ENCODE data around the gene PPP1R15B.

The PPP1R15B gene

DNA sequence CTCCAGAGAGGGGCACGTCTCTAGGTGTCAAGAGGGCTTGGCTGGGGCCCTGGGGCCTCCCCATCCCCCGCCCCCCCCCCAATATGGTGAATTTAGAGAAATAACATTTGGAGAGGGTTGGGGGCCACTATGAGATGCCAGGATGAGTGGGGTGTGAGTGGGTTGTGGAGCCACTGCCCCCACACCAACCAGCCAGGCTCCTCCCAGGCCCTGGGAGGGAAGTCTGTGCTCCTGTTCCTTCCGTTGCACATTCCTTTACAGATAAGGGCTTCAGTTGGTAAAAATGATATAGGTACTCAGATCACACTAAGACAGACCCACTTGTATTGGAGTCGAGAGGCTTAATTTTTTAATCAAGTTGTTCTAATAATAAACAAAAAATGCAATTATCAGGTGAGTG, 51.3 kb downstream of the PPP1R15B start:
- TF ChIP-seq, protein P1, sequence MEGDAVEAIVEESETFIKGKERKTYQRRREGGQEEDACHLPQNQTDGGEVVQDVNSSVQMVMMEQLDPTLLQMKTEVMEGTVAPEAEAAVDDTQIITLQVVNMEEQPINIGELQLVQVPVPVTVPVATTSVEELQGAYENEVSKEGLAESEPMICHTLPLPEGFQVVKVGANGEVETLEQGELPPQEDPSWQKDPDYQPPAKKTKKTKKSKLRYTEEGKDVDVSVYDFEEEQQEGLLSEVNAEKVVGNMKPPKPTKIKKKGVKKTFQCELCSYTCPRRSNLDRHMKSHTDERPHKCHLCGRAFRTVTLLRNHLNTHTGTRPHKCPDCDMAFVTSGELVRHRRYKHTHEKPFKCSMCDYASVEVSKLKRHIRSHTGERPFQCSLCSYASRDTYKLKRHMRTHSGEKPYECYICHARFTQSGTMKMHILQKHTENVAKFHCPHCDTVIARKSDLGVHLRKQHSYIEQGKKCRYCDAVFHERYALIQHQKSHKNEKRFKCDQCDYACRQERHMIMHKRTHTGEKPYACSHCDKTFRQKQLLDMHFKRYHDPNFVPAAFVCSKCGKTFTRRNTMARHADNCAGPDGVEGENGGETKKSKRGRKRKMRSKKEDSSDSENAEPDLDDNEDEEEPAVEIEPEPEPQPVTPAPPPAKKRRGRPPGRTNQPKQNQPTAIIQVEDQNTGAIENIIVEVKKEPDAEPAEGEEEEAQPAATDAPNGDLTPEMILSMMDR (IDR thresholded peaks at IDR 0.05; ENCODE audit: insufficient read depth, low read depth, low read length, missing control alignments) = no peak
- no peak overlapping the region for H3K4me3 ChIP-seq (ENCODE audit: low read depth, low read length)
- no peak for DNase-seq (ENCODE audit: low read depth)

DNA sequence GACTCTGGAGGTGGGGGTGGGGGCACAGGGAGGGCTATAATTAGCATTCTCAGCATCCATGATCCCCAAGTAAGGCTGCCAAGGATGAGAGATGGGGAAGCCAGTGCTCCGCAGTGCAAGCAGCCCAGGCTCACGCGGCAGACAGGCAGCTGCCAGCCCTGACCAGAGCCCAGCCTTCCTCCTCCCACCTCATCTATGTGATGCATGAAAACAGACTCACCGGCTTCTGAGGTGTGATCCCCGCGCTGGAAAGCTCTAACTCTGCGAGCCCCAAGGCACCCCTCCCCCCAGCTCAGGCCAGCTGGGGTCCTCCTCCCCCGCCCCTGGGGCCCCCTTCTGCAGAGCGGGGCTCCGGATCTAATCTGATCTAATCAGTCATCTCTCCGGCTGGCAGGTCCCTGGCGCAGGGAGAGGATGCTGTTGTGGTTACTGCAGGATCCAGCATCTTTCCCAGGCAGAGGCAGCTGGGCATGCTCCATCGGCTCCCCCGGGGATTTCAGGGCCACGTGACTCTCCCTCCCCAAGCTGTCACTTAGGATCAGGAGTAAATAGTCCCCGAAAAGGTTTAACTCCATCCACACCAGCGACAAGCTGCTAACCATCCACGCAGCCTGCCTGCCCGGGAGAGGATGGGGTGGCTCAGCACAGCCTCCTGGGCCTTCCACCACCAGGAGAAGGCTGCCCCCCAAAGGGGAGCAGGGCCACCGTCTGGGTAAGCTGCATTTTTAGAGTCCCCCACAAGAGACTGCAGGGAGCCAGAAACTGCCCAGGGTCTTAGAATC, 52.0 kb downstream of the PPP1R15B start, which contains the start of gene PLEKHA6:
TSS of gene PLEKHA6 (minus strand) at position 456 of the 782 bp plus-strand sequence. CDS start 86,202 bp downstream, outside the sequence.
- TF ChIP-seq, protein P1 (IDR thresholded peaks at IDR 0.05; ENCODE audit: insufficient read depth, low read depth, low read length, missing control alignments) = no peak
- no peak for DNase-seq (ENCODE audit: low read depth)
- no peak within 1 kb of the TSS for H3K4me3 ChIP-seq (ENCODE audit: low read depth, low read length)

DNA sequence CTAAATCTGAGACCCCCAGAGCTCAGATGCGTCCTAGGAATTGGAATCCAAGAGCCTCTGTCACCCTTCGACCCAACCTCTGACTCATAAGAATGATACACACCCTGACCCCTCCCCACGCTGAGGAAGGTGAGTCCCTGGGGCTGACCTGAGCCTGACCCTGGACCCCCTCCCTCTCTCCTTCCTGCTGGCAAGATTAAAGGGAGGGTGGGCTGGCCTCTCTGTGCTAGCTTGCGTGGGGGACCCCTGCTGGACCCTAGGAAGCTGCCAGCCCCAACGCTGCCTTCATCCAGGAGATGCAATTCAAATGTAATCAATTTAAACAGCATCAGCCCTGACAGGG, 52.5 kb downstream of the PPP1R15B start:
- TF ChIP-seq, protein P1 (IDR thresholded peaks at IDR 0.05; ENCODE audit: insufficient read depth, low read depth, low read length, missing control alignments) = no peak
- H3K4me3 ChIP-seq (ENCODE audit: low read depth, low read length) = no peak overlapping the region
- no peak for DNase-seq (ENCODE audit: low read depth)

DNA sequence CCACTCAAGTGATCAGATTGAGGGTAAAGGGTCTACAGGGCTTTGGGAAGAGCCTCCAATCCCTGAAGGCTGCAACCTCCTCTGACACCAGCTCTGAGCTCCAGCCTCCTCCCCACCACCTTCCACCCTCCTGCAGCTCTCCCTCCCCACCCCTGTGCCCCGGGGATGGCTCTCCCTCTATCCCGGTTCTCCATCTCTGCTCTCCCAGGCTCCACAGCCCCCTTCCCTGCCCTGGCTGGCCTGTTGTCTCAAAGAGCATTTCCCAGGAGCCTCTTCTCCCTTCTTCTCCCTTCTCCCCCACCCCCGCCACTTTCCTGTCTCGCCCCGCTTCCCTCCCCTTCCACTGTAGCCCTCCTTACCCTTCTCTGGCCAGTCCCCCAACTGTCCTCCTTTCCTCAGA, 53.0 kb downstream of the PPP1R15B start:
- no peak for DNase-seq (ENCODE audit: low read depth)
- H3K4me3 ChIP-seq (ENCODE audit: low read depth, low read length) = no peak overlapping the region
- TF ChIP-seq, protein P1 (IDR thresholded peaks at IDR 0.05; ENCODE audit: insufficient read depth, low read depth, low read length, missing control alignments) = no peak

DNA sequence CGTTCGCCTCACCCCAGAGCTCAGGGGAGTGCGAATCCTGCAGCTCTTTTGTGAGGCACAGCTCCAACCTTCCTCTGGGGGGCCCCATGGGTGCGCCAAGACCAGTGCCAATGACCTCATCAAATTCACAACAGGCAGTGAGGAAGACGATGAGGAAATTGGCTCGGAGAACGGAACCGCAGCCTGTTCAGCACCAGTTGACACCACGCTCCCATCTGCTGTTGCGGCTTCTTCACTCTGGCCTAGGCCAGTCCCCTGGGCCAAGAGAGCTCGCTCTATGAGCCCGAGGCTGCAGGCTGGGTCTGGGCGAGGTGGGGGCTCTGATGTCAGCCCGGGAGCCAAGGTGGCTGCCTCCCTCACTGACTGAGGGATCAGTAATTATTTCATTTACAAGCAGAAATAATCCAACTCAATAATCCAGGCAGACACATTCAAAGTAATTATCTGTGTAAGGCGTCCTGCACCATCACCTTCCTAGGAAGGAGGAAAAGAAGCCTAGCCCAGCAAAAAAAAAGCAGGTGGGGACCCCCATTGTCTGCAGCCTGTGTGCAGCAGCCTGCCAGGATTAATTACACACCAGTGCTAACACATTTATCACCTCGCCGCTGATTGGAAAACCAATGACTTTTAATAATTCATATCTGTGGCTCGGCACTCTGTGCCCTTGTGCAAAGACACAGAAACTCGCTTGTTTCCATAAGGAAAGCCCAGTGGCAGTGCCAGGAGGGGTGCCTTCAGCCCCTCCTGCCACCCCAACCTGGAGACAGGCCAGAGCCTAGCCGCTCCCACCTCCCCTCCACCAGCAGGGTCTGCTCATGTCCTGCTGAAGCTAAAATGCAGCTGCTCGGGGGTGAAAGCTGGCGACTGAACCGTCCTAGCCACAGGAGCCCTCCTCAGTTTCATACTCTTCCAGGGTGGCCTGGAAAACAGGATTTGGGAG, 53.8 kb downstream of the PPP1R15B start:
- TF ChIP-seq, protein P1 (IDR thresholded peaks at IDR 0.05; ENCODE audit: insufficient read depth, low read depth, low read length, missing control alignments) = no peak
- H3K4me3 ChIP-seq (ENCODE audit: low read depth, low read length) = no peak overlapping the region
- DNase-seq (ENCODE audit: low read depth) = no peak

DNA sequence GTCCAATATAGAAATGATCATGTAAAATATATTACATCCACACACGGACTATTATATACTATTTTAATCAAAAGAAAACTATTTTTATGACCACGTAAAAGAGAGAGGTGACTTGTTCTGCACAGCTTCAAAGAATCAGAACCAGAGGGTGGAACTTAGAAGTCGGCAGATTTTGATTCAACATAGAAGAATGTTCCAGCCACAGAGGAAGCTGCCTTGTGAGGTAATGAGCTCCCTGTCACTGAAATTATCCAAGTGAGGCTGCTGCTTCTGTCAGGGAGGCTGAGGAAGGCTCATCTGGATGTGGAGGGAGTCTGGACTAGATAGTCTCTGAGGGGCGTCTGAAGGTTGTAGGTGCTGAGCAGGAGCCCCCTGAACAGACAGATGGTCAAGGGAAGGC, 54.6 kb downstream of the PPP1R15B start:
- no peak for DNase-seq (ENCODE audit: low read depth)

More for the DNA sequence above, 54.6 kb downstream of the PPP1R15B start:
- no peak overlapping the region for H3K4me3 ChIP-seq (ENCODE audit: low read depth, low read length)
- TF ChIP-seq, protein P1 (IDR thresholded peaks at IDR 0.05; ENCODE audit: insufficient read depth, low read depth, low read length, missing control alignments) = no peak
